K562 (cell line): ENCODE measurements around the gene GAB2. TPM values are rescaled to one million over a fixed set of nuclear protein-coding genes. Genes with fewer than 3 reads are reported as not detected.
A peak's percentile ranks its signal among the peaks of the same experiment; 100 is the strongest.

ENCODE experiments used
- BHLHE40 ChIP-seq: IDR thresholded peaks from 2 replicates; pipeline ENCODE4 v1.6.1; 2011; ENCODE audit warnings: low read length, improper control_type of control experiment
- ETS1 ChIP-seq: conservative IDR thresholded peaks from 2 replicates; pipeline ENCODE4 v1.6.1; 2011; ENCODE audit warnings: low read depth, mild to moderate bottlenecking, low read length; ENCODE audit not compliant: control insufficient read depth
- JUND ChIP-seq, 2 experiments: IDR thresholded peaks; 2 replicates in 1 of 2; 3 replicates in 1 of 2; pipeline ENCODE4 v1.6.1; 2011; ENCODE audit warnings: borderline replicate concordance in 2 of 2, low read depth in 2 of 2, low read length in 2 of 2, improper control_type of control experiment in 1 of 2, missing biosample characterization in 1 of 2, missing genetic modification characterization in 1 of 2, missing genetic modification reagents in 1 of 2
- KDM5B ChIP-seq: fragments of 200-600 bp; sonication (generic); IDR thresholded peaks from 2 replicates; pipeline ENCODE4 v1.6.1; 2012; ENCODE audit warnings: low read depth, mild to moderate bottlenecking, moderate library complexity, low read length, control low read depth, inconsistent platforms; ENCODE audit not compliant: insufficient replicate concordance
- MTA2 ChIP-seq: fragments of 450-650 bp; IDR thresholded peaks from 2 replicates; pipeline ENCODE4 v1.6.1; 2016; ENCODE audit warnings: low read depth
- NR0B1 ChIP-seq: fragments of 450-650 bp; IDR thresholded peaks from one replicate; pipeline ENCODE4 v1.6.1; 2018; ENCODE audit warnings: mild to moderate bottlenecking, moderate library complexity; ENCODE audit not compliant: partially characterized antibody
- OTX1 ChIP-seq: fragments of 450-650 bp; formaldehyde crosslinking; IDR thresholded peaks from 2 replicates; pipeline ENCODE4 v1.4.0; 2022; ENCODE audit warnings: mild to moderate bottlenecking
- RBFOX2 ChIP-seq: fragments of 200-400 bp; formaldehyde crosslinking; IDR thresholded peaks from 2 replicates; pipeline ENCODE4 v1.6.1; 2017; ENCODE audit warnings: low read depth, mild to moderate bottlenecking, low read length, moderate library complexity
- TOE1 ChIP-seq, 2 experiments: fragments of 450-650 bp in 1 of 2; sonication (generic) in 1 of 2; formaldehyde crosslinking in 1 of 2; IDR thresholded peaks; 2 replicates each; pipeline versions ENCODE4 v1.7.1 to v1.8.0; 2016 to 2022; ENCODE audit warnings: borderline replicate concordance in 2 of 2, mild to moderate bottlenecking in 2 of 2, antibody characterized with exemption in 1 of 2, inconsistent platforms in 1 of 2, low read depth in 1 of 2, missing genetic modification reagents in 1 of 2, moderate library complexity in 1 of 2
- ZNF583 ChIP-seq: fragments of 250-450 bp; sonication (Bioruptor Pico); IDR thresholded peaks from 2 replicates; pipeline ENCODE4 v1.4.0; 2020
- ZNF609 ChIP-seq: sonication (generic); formaldehyde crosslinking; IDR thresholded peaks from 2 replicates; pipeline ENCODE4 v1.8.1; 2023; ENCODE audit warnings: missing genetic modification reagents, mild to moderate bottlenecking, borderline replicate concordance
- ZNF696 ChIP-seq: fragments of 250-450 bp; sonication (Bioruptor Pico); conservative IDR thresholded peaks from 2 replicates; pipeline ENCODE4 v1.4.0; 2020; ENCODE audit warnings: mild to moderate bottlenecking, moderate library complexity
- polyA plus RNA-seq, 8 experiments: library from polyadenylated mRNA; depleted of rRNA in 4 of 8; stranded (reverse) in 5 of 8; unstranded in 3 of 8; fragments of >200 nt; fragmentation: Nextera tagmentation in 2 of 8; fragmentation: Illumina TruSeq in 1 of 8; extraction: Ambion mirVana in 2 of 8; extraction: Trizol in 1 of 8; gene quantifications; 2 replicates each; pipeline versions ENCODE4 v1.2.1 to v1.2.3, GENCODE V29; 2011 to 2014; ENCODE audit warnings: inconsistent platforms in 1 of 8, missing spikeins in 1 of 8
- total RNA-seq, 7 experiments: library from RNA; depleted of rRNA in 6 of 7; stranded (reverse); fragments of >200 nt in 6 of 7; fragmentation: Illumina TruSeq in 2 of 7; extraction: Trizol in 2 of 7; gene quantifications; 2 replicates each; pipeline versions ENCODE4 v1.2.1 to v1.2.3, GENCODE V29; 2011 to 2021; ENCODE audit warnings: low replicate concordance in 1 of 7
- TF ChIP-seq, protein P1 (sequence below): IDR thresholded peaks from 2 replicates; pipeline ENCODE4 v1.6.1; 2016; ENCODE audit warnings: missing genetic modification characterization, missing compliant biosample characterization

Gene GAB2
- total and polyA plus RNA-seq, 9 of the 15 experiments (the other 6 are each of a cell fraction or from before 2014, with no cell fraction given): 2.3 to 35.2 (median 16.1) TPM

- no peak for TF ChIP-seq TOE1 (IDR thresholded peaks at IDR 0.05; ENCODE audit: borderline replicate concordance)
- no peak for TF ChIP-seq TOE1 (CRISPR knock-in tag; IDR thresholded peaks at IDR 0.05; ENCODE audit: borderline replicate concordance, low read depth)
- TF ChIP-seq JUND (IDR thresholded peaks at IDR 0.05; ENCODE audit: borderline replicate concordance, low read depth, low read length): no peak
- TF ChIP-seq JUND (tag; IDR thresholded peaks at IDR 0.05; ENCODE audit: borderline replicate concordance, low read depth, low read length): no peak
- no peak for TF ChIP-seq OTX1
- no peak for TF ChIP-seq BHLHE40
- TF ChIP-seq NR0B1: no peak
- no peak for TF ChIP-seq KDM5B
- 0 out of 2 replicates have a peak, but pooled peaks have one; percentile 34 for TF ChIP-seq ETS1
- TF ChIP-seq ZNF583 (CRISPR knock-in tag): no peak
- TF ChIP-seq, protein P1, sequence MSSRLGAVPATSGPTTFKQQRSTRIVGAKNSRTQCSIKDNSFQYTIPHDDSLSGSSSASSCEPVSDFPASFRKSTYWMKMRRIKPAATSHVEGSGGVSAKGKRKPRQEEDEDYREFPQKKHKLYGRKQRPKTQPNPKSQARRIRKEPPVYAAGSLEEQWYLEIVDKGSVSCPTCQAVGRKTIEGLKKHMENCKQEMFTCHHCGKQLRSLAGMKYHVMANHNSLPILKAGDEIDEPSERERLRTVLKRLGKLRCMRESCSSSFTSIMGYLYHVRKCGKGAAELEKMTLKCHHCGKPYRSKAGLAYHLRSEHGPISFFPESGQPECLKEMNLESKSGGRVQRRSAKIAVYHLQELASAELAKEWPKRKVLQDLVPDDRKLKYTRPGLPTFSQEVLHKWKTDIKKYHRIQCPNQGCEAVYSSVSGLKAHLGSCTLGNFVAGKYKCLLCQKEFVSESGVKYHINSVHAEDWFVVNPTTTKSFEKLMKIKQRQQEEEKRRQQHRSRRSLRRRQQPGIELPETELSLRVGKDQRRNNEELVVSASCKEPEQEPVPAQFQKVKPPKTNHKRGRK (tag): no peak
- no peak for TF ChIP-seq ZNF696 (CRISPR knock-in tag)
- peak; percentile 56 for TF ChIP-seq RBFOX2
- no peak for TF ChIP-seq ZNF609 (CRISPR knock-in tag)
- TF ChIP-seq MTA2: no peak
These were observed at the start of gene GAB2 (continued) for GRCh38 chr11:78417175-78417887.
